Measurements from ENCODE around the gene SPOCD1.
"Not testable (repeated sequence)": the region's sequence is repeated elsewhere in the genome, so short reads cannot be mapped to it uniquely, and the experiment has no call there.

DNA sequence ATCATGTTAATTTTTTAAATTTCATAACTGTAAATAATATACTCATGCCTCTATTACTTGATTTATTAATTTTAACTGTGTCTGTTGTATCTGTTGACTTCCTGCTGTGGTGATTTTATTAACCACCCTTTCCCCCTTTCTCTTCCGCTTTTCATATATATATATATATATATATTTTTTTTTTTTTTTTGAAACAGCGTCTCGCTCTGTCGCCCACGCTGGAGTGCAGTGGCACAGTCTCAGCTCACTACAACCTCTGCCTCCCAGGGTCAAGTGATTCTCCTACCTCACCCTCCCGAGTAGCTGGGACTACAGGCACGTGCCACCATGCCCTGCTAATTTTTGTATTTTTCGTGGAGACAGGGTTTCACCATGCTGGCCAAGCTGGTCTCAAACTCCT is 1.1 kb upstream of the SPOCD1 start:
- TF ChIP-seq, protein P1, sequence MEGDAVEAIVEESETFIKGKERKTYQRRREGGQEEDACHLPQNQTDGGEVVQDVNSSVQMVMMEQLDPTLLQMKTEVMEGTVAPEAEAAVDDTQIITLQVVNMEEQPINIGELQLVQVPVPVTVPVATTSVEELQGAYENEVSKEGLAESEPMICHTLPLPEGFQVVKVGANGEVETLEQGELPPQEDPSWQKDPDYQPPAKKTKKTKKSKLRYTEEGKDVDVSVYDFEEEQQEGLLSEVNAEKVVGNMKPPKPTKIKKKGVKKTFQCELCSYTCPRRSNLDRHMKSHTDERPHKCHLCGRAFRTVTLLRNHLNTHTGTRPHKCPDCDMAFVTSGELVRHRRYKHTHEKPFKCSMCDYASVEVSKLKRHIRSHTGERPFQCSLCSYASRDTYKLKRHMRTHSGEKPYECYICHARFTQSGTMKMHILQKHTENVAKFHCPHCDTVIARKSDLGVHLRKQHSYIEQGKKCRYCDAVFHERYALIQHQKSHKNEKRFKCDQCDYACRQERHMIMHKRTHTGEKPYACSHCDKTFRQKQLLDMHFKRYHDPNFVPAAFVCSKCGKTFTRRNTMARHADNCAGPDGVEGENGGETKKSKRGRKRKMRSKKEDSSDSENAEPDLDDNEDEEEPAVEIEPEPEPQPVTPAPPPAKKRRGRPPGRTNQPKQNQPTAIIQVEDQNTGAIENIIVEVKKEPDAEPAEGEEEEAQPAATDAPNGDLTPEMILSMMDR (conservative IDR thresholded peaks at IDR 0.05; ENCODE audit: low read length), result not testable (repeated sequence)
- TF ChIP-seq EZH2phosphoT487 (IDR thresholded peaks at IDR 0.05; ENCODE audit: borderline replicate concordance, low read depth, low read length), result not testable (repeated sequence)
